Fibroblast of the aortic adventitia (primary cell): ENCODE measurements around the gene TBCC. TPM values are rescaled to one million over a fixed set of nuclear protein-coding genes. Genes with fewer than 3 reads are reported as not detected.
A peak's percentile ranks its signal among the peaks of the same experiment; 100 is the strongest.

Source experiments
- DNase-seq: peaks from one replicate; pipeline ENCODE4 v3.0.0-alpha.2; 2010; ENCODE audit warnings: low read depth
- H3K4me3 ChIP-seq: 2 replicates; pipeline ENCODE4 v1.5.1; 2011; ENCODE audit warnings: low read depth, mild to moderate bottlenecking, control low read depth, low read length, moderate library complexity
- CTCF ChIP-seq: IDR thresholded peaks from 2 replicates; pipeline ENCODE4 v1.5.1; 2011; ENCODE audit warnings: mild to moderate bottlenecking, low read length, control low read depth, inconsistent platforms; ENCODE audit not compliant: insufficient read depth
- total RNA-seq: library from RNA; depleted of rRNA; stranded (reverse); fragments of >200 nt; gene quantifications from 2 replicates; pipeline ENCODE4 v1.2.3, GENCODE V29; 2012; ENCODE audit warnings: low replicate concordance

TBCC gene
- total RNA-seq, 1 donor, result 31.1 TPM

DNA sequence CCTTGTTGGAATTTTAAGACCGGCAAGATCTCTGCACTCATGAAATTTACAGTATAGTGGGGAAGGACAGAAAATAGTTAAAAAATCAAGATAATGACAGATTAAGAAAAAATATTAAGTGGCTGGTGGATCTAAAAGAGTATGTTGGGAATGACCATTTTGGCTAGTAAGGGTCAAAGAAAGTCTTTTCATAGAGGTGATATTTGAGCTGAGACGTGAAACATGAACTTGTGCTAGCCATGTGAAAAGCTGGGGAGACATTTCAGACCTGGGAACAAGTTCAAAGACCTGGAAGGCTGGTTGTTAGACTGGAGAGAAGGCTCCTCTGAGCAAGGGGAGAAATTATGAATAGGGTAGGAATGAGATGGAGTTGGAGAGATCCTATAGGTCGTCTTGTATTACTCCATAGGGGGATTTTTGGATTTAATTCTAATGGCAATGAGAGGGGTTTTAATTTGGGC lies 40.7 kb upstream of the TBCC start:
- TF ChIP-seq CTCF, result no peak
- no peak overlapping the region for H3K4me3 ChIP-seq
- no peak for DNase-seq

GRCh38 chr6:42784717-42785498 lies 39.0 kb upstream of the TBCC start:
- DNase-seq, result no peak
- no peak for TF ChIP-seq CTCF
- H3K4me3 ChIP-seq, result peak overlapping the region; percentile 81

- peak overlapping the region; percentile 81 for H3K4me3 ChIP-seq
- peak; percentile 50 for DNase-seq
- no peak for TF ChIP-seq CTCF
Observed at GRCh38 chr6:42783876-42784642, 38.2 kb upstream of the TBCC start.

- peak; percentile 73 for DNase-seq
- peak overlapping the region; percentile 81 for H3K4me3 ChIP-seq
- no peak for TF ChIP-seq CTCF
Observed at GRCh38 chr6:42783177-42783875, 37.4 kb upstream of the TBCC start.

DNA sequence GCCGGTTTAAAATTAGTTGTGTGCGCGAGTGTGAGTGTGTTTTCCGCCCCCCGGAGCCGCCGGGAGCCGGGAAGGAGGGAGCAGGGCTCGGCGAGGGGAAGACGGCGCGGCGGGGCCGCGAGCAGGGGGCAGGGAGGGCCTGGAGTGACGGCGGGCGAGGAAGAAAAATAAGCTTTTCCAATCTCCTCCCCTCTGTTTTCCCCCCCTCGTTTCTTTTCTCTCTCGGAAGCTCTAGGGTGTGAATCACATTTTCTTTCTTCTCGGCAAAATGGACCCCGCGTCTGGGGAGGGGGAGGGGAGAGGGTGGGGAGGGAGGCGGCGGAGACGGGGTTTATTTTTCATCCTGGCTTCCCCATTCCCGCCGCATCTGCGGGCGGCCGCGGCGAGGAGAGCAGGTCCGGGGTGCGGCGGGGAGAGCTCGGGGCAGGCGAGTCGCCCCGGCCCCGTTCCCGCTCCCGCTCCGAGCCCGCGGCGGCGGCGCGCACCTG lies 36.8 kb upstream of the TBCC start:
- peak overlapping the region; percentile 81 for H3K4me3 ChIP-seq
- no peak for TF ChIP-seq CTCF
- DNase-seq, result peak; percentile 91
